Stimulated activated CD4-positive, alpha-beta T cell treated with anti-CD3 and anti-CD28 coated beads, Interleukin-4, amount 100 ng/mL, for 24 hours (primary cell): ENCODE data around the gene RPL41.
A peak's percentile ranks its signal among the peaks of the same experiment; 100 is the strongest.
"Not testable (repeated sequence)": the region's sequence is repeated elsewhere in the genome, so short reads cannot be mapped to it uniquely, and the experiment has no call there.

Experiments used
- DNase-seq: peaks from one replicate; pipeline ENCODE4 v3.0.0-alpha.2; 2020

The RPL41 gene

DNA sequence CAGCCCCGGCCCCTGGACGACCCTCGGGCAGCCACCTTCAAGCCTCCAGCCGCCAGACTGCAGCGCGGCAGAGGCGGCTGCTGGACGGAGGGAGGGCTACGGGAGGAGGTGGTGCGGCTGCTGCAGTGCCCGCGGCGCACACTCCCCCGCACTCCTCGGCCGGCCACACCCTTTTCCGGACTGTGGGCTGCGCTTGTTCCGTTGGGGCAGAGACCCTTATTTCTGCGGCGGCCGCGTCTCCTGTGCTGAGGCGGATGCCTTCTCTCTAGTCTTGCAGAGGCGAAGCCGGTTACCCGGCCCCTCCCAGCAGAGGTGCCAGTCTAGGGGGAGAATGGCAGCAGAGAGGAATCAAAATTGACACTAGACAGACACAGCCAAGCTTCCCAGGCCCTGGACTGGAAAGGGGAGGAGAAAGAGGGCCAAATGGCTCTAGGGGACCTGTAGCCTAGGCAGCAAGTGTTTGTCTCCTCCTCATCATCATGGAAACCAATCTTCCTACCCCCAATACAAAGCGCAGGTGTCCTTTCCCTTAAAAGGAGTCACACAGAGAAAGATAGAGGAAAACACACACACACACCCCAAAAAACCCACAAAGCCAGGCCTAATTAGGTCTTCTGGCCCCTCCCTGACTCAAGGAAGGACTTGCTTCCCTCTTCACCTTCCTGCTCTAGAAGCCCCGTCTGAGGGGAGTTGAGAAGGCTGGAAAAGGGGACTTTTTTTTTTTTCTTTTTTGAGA lies 12.9 kb downstream of the RPL41 start:
- DNase-seq: peak; percentile 65

DNA sequence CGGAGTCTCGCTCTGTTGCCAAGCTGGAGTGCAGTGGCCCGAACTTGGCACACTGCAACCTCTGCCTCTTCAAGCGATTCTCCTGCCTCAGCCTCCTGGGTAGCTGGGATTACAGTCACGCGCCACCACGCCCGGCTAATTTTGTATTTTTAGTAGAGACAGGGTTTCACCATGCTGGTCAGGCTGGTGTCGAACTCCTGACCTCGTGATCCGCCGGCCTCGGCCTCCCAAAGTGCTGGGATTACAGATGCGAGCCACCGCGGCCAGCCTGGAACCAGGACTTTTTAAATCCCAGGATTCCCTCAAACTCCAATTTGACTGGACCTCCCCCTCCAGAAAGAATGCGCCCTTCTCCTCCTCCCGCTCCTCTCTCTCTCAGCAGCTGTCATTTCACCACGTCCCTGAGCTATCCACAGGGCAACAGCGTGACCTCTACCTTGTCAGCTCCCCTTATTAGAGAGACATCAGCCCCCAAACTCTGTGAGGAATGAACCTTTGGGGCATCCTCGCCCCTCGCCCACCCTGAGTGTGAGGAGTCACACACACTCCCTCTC lies 13.6 kb downstream of the RPL41 start:
- no peak for DNase-seq

DNA sequence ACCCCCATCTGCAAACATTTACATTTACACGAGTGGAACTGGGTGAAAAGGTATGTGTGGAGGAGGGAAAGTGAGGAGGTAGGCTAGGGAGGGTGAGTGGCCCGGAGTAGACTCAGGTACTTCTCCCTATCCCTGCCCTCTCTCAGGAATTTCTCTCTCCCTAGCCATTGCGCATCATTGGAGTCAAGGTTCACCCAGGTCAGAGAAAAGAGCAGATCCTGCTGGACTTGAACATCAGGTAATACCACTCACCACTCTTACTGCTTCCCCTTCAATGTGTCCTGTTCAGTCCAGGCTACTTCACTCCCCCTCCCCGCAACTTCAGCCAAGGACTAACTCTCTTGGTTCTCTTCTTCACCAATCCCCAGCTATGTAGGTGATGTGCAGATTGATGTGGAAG lies 14.4 kb downstream of the RPL41 start:
- DNase-seq: no peak

DNA sequence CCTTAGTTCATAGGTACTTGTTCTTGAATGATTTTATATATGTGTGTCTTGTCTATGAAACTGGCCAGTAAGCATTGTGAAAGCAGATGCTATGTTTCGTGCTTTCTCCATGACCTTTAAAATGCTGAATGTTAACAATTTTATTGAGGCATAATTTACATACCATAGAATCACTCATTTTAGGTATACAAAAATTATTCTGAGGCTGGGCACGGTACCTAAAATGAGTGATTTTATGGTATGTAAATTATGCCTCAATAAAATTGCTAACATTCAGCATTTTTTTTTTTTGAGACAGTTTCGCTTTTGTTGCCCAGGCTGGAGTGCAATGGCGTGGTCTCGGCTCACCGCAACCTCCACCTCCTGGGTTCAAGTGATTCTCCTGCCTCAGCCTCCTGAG lies 18.5 kb downstream of the RPL41 start:
- DNase-seq: no peak

DNA sequence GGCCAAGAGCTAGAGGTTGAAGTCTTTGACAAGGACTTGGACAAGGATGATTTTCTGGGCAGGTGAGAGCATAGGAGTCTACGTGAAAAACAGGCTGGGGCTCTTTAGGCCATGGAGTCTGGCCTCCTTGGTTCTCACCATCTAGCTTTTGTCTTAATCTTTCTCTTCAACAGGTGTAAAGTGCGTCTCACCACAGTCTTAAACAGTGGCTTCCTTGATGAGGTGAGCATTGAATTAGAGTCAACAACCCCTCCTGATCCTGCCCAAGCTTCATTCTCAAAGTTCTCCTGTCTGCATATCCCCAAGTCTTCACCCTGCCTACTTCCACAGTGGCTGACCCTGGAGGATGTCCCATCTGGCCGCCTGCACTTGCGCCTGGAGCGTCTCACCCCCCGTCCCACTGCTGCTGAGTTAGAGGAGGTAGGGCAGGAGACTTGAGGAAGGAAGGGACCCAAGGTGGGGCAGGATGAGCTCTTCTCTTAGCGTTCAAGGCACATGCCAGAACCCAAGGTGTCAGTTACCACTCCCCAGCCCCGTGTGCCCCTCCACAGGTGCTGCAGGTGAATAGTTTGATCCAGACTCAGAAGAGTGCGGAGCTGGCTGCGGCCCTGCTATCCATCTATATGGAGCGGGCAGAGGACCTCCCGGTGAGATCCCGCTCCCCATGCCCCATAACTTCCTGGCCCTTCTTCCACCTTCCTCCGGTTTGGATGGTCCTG lies 21.6 kb downstream of the RPL41 start:
- no peak for DNase-seq

DNA sequence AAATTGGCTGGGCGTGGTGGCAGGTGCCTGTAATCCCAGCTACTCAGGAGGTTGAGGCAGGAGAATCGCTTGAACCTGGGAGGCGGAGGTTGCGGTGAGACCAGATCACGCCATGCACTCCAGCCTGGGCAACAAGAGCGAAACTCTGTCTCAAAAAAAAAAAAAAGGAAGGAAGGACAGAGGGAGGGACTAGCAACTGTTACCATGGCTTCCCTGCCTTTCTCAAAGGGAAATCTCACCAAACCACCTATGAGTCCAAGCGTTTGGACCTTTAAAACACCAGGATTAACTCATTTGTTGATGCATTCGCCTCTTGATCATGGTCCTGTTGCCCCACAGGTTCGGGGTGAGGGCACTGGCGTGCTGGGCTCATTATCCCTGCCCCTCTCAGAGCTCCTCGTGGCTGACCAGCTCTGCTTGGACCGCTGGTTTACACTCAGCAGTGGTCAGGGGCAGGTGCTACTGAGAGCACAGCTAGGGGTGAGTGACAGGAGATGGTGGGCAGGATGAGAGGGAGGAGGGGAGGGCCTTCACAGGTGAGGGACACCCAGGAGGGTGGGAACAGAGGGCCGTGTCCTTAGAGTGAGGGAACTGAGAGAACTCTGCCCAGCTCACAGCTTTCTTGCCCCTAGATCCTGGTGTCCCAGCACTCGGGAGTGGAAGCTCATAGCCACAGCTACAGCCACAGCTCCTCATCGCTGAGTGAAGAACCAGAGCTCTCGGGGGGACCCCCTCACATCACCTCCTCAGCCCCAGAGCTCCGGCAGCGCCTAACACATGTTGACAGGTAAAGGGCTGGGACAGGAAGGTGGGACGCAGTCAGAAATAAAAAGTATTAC lies 25.7 kb downstream of the RPL41 start:
- DNase-seq: no peak

DNA sequence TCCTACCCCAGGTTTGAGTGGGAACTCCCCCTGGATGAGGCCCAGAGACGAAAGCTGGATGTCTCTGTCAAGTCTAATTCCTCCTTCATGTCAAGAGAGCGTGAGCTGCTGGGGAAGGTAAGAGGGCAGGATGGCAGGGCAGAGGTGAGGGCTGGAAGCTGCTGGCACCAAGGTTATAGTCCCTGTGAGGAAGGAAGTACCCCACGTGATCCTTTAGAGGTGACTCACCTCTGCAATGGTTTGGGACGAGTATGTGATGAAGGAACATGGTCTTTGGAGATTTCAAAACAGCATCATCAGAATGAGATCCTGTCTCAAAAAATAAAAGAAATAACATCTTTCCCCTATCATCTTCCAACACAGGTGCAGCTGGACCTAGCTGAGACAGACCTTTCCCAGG lies 26.8 kb downstream of the RPL41 start:
- DNase-seq: no peak

DNA sequence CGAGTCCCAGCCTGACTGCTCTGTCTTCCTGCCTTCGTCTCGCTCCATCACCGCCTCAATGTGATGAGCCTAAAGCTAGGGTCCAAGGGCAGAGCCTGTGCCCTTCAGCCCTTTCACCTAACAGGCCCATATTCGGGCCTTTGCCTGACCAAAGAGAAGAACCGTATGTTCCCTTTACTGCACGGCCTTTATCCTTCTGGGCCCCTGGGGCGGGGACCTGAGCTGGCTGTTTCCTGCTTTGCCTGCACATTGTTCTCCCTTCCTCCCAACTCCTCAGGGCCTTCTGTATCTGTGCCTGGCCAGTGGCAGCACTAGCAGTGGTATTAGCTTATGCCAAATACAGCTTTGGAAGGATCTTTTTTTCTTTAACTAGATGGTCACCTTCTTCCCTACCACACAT lies 27.4 kb downstream of the RPL41 start:
- DNase-seq: no peak

DNA sequence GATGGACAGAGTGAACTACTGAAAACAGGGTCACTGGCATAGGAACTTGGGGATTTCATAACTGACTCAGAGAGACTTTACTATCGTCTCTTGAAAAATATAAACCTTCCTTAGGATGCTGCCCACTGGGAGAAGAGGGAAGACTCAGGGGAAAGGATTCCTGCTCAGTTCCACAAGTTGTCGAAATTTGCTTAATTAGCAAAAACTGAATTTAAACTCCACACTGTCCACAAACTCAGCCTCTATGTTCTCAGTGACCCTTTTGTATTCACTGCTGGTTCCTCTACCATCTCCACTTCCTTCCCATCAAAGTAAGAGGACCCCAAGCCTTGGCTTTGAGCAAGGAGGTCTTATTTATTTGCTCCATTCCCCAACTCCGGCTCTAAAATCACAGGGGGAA lies 28.8 kb downstream of the RPL41 start:
- DNase-seq: no peak

DNA sequence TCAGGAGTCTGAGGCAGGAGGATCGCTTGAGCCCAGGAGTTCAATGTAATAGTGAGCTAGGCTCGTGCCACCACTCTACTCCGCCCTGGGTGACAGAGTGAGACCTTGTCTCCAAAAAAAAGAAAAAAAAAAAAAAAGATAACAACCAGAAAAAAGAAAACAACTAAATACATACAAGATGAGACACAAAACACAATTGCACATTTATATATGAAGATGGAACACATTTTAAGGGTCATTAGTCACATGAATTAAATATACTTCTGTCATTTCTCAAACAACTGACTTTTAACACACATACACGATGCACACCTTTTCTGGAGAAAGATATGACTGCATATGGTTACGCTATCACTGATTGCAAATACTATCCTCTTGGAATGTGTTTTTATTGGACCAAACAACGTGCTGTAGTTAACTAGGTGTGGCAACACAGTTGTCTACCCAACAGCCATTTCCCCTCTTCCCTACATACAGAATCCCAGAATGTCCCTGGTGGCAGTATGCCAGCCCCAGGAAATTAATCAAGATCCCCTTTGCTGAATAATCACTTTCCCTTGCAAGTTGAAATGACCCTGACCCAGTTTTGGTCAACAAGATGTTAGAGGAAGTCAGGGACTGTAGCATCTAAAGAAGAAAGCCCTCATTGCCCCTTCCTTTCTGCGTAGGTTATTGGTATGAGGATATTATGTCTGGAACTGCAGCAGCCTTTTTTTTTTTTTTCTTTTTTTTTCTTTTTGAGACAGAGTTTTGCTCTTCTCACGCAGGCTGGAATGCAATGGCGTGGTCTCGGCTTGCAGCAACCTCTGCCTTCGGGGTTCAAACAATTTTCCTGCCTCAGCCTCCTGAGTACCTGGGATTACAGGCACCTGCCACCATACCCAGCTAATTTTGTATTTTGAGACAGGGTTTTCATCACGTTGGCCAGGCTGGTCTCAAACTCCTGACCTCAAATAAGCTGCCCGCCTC lies 30.3 kb downstream of the RPL41 start:
- DNase-seq: no peak

DNA sequence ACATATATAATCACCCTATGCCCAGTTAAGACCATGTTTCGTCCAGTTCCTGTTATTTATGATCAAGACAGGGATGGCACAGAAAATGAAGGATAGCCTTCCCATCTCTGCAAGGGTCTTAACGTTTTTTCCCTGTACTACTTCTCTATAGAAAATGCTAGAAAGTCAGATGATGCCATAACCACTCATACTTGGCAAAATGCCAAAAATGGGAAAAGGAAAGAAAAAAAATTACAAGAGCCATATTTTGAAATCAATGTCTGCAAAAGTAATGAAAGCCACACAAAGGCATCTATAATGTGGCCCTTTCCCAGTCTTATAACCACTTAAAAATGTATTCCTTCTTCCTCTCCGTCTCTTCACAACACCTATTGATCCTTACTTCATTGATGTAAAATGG lies 34.1 kb downstream of the RPL41 start:
- no peak for DNase-seq

DNA sequence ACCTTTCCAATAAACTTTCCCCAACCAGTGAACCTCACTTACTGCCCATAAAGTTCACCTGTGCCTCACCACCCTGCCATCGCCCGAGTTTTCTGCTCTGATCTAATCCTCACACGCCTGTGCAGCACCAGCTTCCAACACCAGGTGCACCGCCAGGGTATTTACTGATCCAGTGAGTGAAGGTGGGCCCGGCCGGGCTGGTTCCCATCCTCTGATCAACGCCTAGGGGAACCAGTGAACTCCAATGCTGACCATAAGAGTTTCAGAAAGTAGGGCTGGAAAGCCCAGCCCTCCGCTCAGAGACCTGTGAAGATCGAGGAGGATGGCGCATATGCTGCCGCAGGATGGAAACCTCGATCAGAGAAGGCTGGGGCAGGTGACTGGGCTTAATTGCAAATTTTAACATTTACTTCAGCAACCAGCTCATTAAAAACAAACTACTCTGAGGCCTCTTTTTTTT lies 35.3 kb downstream of the RPL41 start:
- DNase-seq: peak; percentile 77

DNA sequence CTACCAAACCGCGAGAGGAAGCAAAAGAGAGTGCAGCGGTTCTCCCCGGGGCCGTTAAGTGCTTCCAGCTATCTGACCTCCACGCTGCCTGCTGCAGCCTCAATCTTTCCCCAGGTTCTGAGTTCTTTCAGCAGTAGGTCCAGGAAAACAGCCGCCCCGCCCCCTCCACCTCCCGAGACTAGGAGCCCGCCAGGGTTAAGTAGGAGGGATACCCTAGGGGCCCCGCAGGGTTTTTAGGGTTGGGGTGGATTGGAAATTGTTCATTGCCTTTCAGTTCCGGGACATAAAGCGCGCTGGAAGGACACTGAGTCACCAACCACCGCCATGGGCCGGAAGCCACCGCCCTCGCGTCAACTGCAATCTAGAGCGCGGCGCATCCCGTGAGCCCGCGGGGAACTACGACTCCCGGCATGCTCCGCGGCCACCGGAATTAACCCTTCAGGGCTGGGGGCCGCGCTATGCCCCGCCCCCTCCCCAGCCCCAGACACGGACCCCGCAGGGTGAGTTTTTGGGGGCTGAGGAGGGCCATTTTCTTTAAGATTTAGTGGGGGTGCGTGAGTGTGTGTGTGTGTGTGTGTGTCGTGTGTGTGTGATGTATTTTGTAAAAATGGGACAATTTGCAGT lies 35.8 kb downstream of the RPL41 start, which contains the start of gene MYL6B:
Gene MYL6B (plus strand): TSS at position 456 of the 624 bp plus-strand sequence. CDS start 1,332 bp downstream, outside the sequence.
- DNase-seq: peak; percentile 96

DNA sequence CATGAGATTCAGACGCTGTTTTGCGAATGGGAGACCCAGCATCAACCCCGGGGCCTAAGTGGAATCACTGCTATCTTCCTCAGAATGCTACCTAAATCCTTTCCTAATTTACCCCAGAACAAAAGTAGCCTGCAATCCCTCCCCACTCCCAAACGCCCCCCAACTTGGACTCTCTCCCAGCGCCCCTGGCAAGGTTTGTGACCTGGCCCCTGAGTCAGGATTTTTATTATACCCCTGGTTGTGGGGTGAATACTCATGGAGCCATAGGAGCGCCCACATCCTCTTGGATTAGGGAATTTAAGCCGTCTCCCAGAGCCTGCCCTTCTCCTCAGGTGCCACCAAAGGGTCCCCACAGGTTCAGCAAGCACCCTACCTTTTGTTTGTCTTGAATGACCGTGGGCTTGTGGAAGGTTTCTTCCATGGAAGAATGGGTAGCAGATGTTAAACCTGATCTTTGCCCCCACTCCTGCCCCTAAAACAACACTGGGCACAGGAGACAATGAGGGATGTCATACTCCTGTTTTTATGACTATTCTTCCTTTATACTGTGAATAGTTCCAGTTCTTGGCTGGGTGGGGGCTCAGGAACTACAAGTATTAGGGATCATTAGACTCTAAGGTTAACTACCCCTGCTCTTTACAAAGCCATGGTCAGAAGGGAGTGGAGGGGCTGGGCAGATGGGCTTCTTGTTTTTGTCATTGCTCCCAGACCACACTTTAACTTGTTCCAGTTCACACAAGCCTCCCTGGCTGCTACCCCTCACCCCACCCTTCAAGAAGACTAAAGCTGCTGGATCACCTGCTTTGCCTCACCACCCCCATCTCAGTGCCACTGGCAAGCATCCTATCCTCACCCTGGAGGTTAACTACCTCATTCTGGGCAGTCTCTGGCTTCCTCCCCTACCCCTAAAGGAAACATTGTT lies 36.6 kb downstream of the RPL41 start:
- no peak for DNase-seq

DNA sequence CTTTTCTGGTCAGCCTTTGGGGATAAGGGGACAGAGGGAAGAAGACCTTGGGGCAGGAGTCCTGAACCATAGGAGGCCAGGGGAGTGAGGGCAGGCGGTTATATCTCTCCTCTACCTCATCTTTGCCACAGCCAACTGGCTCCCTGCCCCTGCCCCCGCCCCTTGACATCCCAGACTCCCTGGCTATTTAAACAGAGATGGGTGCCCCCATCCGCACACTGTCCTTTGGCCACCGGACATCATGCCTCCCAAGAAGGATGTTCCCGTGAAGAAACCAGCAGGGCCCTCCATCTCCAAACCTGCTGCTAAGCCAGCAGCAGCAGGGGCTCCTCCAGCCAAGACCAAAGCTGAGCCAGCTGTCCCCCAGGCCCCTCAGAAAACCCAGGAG lies 37.2 kb downstream of the RPL41 start:
- no peak for DNase-seq

DNA sequence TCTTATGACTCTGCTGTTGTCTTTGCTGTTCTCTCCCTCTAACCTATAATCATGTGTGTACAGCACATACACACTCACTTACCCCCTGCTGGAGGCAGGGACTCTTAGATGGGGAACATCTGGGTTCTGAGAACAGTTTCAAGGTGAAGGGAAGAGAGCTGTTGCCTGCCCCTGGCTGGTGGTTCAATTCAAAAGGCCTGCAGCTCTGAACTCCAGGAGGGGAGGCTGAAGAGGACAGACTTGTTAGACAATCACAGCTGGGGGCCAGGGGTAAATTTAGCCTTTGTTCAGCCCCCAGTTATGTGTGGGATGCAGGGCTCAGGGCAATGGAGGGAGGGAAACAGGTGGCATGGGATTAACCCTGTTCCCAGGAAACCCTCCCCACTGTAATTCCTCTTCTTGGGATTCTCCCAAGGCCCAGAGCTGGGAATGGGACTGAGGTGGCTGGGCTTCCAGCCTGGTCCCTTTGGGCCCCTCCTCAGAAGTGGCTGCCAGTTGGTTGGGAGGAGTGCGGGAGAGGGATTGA lies 37.9 kb downstream of the RPL41 start:
- DNase-seq: no peak

DNA sequence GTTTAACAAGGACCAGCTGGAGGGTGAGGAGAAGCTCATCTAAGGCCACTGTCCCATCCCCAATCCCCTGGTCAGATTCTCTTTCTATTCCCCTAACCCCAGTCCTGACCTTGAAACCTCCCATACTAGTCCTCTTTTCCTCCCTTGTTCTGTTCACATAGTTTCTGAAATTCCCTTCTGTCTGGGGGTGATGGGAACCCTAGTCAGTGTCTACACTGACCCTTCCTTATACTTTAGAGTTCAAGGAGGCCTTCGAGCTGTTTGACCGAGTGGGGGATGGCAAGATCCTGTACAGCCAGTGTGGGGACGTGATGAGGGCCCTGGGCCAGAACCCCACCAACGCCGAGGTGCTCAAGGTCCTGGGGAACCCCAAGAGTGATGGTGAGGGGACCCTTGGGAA lies 38.4 kb downstream of the RPL41 start:
- no peak for DNase-seq

DNA sequence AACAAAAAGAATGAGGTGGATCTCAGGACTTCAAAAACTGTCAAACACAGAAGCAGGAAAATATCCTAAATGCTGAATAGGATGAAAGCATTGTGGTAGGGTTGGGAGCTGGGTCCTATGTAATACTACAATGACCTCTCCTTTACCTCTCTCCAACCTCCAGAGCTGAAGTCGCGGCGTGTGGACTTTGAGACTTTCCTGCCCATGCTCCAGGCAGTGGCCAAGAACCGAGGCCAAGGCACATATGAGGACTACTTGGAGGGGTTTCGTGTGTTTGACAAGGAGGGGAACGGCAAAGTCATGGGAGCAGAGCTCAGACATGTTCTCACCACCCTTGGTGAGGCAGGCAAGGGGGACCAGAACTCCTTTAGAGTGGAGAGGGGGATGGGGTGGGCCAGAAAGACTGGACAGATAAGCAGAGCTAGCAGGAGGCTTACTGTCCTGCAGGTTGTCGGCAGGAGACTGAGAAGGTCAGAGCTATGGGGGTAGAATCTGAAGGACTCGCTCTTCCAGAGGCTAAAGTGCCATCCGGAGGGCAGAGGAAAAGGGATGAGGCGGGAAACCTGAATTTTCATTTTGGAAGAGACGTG lies 38.9 kb downstream of the RPL41 start:
- no peak for DNase-seq

DNA sequence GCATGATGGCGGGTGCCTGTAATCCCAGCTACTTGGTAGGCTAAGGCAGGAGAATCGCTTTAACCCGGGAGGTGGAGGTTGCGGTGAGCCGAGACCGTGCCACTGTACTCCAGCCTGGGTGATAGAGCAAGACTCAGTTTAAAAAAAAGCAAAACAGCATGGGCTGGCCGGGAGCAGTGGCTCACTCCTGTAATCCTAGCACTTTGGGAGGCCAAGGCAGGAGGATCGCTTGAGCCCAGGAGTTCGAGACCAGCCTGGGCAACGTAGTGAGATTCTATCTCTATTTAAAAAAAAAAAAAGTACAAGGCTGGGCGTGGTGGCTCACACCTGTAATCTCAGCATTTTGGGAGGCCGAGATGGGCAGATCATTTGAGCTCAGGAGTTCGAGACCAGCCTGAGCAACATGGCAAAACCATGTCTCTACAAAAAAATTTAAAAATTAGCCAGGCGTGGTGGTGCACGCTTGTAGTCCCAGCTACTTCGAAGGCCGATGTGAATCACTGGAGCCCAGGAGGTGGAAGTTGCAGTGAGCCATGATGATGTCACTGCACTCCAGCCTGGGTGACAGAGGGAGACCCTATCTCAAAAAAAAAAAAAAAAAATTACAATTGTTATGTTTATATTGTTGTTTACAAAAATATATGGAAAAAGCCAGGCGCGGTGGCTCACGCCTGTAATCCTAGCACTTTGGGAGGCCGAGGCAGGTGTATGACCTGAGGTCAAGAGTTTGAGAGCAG lies 40.2 kb downstream of the RPL41 start:
- not testable (repeated sequence) for DNase-seq
